Activated CD4-positive, alpha-beta T cell treated with anti-CD3 and anti-CD28 coated beads, Interleukin-2, amount 50 U/mL, for 1 hour (primary cell): ENCODE measurements around the gene TCF7L2.

Source experiments
- DNase-seq: peaks from one replicate; pipeline ENCODE4 v3.0.0-alpha.2; 2020

TCF7L2 gene

DNA sequence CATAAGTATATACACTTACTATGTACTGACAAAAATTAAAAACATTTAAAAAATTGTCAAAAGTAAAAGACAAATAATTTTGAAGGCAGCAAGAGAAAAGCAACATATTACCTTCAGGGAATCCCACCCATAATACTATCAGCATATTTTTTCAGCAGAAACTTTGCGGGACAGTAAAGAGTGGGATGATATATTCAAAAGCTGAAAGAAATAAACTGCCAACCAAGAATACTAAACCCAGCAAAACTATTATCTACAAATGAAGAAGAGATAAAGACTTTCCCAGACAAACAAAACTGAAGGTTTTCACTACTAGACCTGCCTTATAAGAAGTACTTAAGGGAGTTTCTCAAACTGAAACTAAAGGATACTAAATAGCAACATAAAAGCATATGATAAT, 257.9 kb downstream of the TCF7L2 start:
- no peak for DNase-seq

DNA sequence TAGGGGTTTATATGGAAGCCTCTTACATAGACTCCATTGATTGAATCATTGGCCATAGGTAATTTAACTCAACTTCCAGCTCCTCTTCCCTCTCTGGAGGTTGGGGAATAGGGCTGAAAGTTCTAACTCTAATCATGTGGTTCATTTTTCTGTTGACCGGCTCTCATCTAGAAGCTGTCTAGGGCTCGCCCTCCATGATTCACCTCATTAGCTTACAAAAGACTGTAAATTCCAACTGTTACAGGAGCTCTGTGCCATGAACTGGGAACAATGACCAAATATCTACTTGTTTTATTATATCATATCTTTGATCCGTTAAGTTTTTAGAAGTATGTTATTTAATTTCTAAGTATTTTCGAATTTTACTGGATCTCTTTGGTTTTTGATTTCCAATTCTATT, 263.0 kb downstream of the TCF7L2 start:
- no peak for DNase-seq

GRCh38 chr10:113214331-113214730, 264.3 kb downstream of the TCF7L2 start:
- DNase-seq: no peak

DNA sequence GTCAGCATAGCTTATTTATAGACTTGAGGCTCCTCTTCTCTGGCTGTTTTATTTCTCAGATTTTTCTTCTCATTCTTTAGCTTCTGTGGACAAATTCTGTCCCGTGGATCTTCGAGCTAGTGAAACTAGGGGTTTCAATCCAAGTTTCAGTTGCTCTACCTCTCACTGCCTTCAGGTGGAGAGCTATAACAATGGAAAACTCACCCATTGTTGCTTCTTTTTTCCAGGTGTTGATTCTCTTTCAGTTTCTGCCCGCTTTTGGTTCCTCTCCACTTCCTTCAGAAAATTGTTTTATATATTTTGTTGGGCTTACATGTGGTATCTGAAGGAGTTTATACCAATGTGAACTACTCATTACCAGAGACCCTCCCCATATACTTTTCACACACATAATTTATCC, 266.1 kb downstream of the TCF7L2 start:
- no peak for DNase-seq
